ENCODE data around the gene MSN.

The MSN gene

DNA sequence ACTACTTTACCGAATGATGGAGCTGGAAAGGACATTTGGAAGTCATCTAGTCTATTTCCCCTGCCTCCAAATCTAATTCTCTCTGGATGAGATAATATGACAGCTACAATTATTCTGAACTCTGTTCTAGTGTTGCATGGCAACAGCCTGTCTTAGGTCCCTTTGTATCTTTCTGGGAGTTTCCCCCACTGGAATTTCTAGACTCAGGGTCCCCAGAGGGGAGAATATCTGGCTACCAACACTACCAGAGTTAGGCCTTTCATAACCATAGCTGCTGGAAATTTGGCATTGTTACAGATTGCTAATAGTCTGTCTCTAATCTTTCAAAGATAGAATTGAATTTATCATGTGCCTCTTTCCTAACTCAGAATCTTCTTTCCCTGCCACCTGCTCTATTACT lies 4.5 kb downstream of the MSN start:
- H3K4me1 ChIP-seq (ENCODE audit: control insufficient read depth, insufficient read depth, low read length, poor library complexity, severe bottlenecking) = peaks cover 16% of the 10 kb centered on the region
- H3K36me3 ChIP-seq (ENCODE audit: control insufficient read depth, insufficient read depth, low read length) = no peaks in the 10 kb centered on the region
- no peaks in the 10 kb centered on the region for H3K9me3 ChIP-seq (ENCODE audit: control insufficient read depth, low read length)
- H3K4me3 ChIP-seq (ENCODE audit: insufficient read depth, low read depth, low read length, poor library complexity, severe bottlenecking) = no peak overlapping the region
- DNase-seq = no peak
- H3K27me3 ChIP-seq (replicated peaks; ENCODE audit: control insufficient read depth, insufficient read depth, low read length, poor library complexity, severe bottlenecking) = no peaks in the 10 kb centered on the region
- peak overlapping the region; percentile 68 for H3K27ac ChIP-seq (ENCODE audit: insufficient read depth, low read length, poor library complexity, severe bottlenecking)

DNA sequence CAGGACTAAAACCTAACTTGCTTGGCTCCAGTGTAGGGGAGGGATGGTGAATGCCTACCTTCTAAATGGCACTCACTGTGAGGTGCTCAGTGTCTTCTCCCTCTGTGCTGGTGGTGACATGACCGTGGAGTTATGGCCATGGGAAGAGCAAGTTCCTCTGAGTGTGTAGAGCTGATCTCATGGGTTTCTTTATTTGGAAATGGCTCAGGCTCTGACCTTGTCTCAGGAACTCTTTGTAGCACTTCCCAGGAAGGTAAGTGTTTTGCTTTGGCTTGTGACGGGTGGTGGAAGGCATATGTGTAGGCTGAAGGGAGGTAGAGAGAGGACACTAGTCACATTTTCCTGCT lies 6.4 kb downstream of the MSN start:
- no peaks in the 10 kb centered on the region for H3K27me3 ChIP-seq (replicated peaks; ENCODE audit: control insufficient read depth, insufficient read depth, low read length, poor library complexity, severe bottlenecking)
- H3K4me3 ChIP-seq (ENCODE audit: insufficient read depth, low read depth, low read length, poor library complexity, severe bottlenecking) = no peak overlapping the region
- H3K36me3 ChIP-seq (ENCODE audit: control insufficient read depth, insufficient read depth, low read length) = no peaks in the 10 kb centered on the region
- no peaks in the 10 kb centered on the region for H3K9me3 ChIP-seq (ENCODE audit: control insufficient read depth, low read length)
- no peak for DNase-seq
- H3K27ac ChIP-seq (ENCODE audit: insufficient read depth, low read length, poor library complexity, severe bottlenecking) = peak overlapping the region; percentile 68
- H3K4me1 ChIP-seq (ENCODE audit: control insufficient read depth, insufficient read depth, low read length, poor library complexity, severe bottlenecking) = peaks cover 28% of the 10 kb centered on the region

GRCh38 chrX:65674204-65674893 lies 6.9 kb downstream of the MSN start:
- H3K36me3 ChIP-seq (ENCODE audit: control insufficient read depth, insufficient read depth, low read length) = no peaks in the 10 kb centered on the region
- no peak for DNase-seq
- H3K4me3 ChIP-seq (ENCODE audit: insufficient read depth, low read depth, low read length, poor library complexity, severe bottlenecking) = peak overlapping the region; percentile 41
- peaks cover 33% of the 10 kb centered on the region for H3K4me1 ChIP-seq (ENCODE audit: control insufficient read depth, insufficient read depth, low read length, poor library complexity, severe bottlenecking)
- peak overlapping the region; percentile 68 for H3K27ac ChIP-seq (ENCODE audit: insufficient read depth, low read length, poor library complexity, severe bottlenecking)
- H3K9me3 ChIP-seq (ENCODE audit: control insufficient read depth, low read length) = no peaks in the 10 kb centered on the region
- no peaks in the 10 kb centered on the region for H3K27me3 ChIP-seq (replicated peaks; ENCODE audit: control insufficient read depth, insufficient read depth, low read length, poor library complexity, severe bottlenecking)

DNA sequence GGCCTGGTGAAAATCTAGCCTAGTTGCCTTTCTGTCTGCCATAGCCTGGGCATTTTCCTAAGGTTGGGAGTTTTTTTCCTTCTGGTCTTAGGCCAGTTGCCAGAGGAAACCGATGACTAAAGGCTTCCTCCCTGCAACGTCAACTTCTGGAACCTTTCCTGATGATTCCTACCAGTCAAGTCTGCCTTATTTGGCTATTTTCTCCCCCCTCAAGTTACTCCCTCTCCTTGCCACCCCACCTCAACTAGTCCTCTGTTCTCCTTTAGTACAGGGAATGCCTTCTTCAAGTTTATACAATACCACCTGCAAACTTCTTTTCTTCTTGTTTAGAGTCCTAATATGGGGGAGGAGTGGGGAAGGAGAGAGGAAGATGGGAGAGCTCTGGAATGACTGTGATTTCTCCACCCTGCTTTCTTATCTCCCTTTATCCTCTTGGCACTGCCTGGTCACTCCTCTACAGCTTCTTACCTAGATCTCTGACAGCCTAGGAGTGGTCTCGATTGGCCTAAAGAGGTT lies 10.6 kb downstream of the MSN start:
- no peaks in the 10 kb centered on the region for H3K27me3 ChIP-seq (replicated peaks; ENCODE audit: control insufficient read depth, insufficient read depth, low read length, poor library complexity, severe bottlenecking)
- H3K9me3 ChIP-seq (ENCODE audit: control insufficient read depth, low read length) = no peaks in the 10 kb centered on the region
- peaks cover 45% of the 10 kb centered on the region for H3K4me1 ChIP-seq (ENCODE audit: control insufficient read depth, insufficient read depth, low read length, poor library complexity, severe bottlenecking)
- no peaks in the 10 kb centered on the region for H3K36me3 ChIP-seq (ENCODE audit: control insufficient read depth, insufficient read depth, low read length)
- H3K27ac ChIP-seq (ENCODE audit: insufficient read depth, low read length, poor library complexity, severe bottlenecking) = no peak overlapping the region
- DNase-seq = no peak
- no peak overlapping the region for H3K4me3 ChIP-seq (ENCODE audit: insufficient read depth, low read depth, low read length, poor library complexity, severe bottlenecking)

DNA sequence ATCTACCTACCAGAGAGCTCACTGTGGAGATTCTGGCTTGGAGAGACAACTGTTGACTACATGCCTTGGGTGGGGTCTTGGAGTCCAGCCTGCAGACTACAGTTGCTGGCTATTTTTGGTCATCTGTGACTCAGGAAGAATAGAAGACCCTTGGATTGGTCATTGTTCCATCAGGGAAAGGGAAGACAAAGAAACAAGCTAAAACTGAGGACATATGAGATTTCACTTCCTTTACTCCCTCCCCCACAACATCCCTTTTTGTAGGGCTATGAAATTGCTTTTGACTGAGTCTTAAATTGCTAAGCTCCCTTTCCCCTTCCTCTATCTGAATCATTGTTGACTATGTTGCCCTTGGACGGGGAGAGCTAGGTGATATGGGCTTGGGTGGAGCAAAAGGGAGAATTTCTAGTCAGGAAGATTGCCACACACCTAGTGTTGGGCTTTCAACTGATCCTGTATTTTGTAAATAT lies 11.7 kb downstream of the MSN start:
- H3K4me1 ChIP-seq (ENCODE audit: control insufficient read depth, insufficient read depth, low read length, poor library complexity, severe bottlenecking) = peaks cover 46% of the 10 kb centered on the region
- H3K27me3 ChIP-seq (replicated peaks; ENCODE audit: control insufficient read depth, insufficient read depth, low read length, poor library complexity, severe bottlenecking) = no peaks in the 10 kb centered on the region
- no peak for DNase-seq
- H3K9me3 ChIP-seq (ENCODE audit: control insufficient read depth, low read length) = no peaks in the 10 kb centered on the region
- no peak overlapping the region for H3K27ac ChIP-seq (ENCODE audit: insufficient read depth, low read length, poor library complexity, severe bottlenecking)
- H3K36me3 ChIP-seq (ENCODE audit: control insufficient read depth, insufficient read depth, low read length) = no peaks in the 10 kb centered on the region
- H3K4me3 ChIP-seq (ENCODE audit: insufficient read depth, low read depth, low read length, poor library complexity, severe bottlenecking) = no peak overlapping the region

DNA sequence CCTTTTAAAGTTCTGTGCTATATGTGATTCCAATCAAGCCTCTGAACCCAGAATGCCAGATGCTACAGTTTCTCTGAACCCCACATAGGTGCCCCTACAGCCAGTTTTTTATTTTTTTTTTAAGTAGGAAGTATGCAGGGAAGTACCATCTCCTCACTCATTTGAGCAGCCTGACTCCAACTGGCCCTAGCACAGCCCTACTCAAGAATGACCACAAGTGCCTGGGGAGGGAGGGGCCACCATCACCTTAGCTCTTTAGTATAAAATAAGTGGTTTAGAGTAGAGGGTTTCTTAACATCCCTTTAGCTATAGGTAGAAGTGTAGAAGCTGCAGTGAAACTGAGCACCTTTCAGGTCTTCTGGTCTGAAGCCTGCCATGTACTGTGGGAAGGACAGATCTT lies 14.4 kb downstream of the MSN start:
- DNase-seq = no peak
- no peaks in the 10 kb centered on the region for H3K27me3 ChIP-seq (replicated peaks; ENCODE audit: control insufficient read depth, insufficient read depth, low read length, poor library complexity, severe bottlenecking)
- H3K4me1 ChIP-seq (ENCODE audit: control insufficient read depth, insufficient read depth, low read length, poor library complexity, severe bottlenecking) = peaks cover 55% of the 10 kb centered on the region
- no peak overlapping the region for H3K27ac ChIP-seq (ENCODE audit: insufficient read depth, low read length, poor library complexity, severe bottlenecking)
- H3K36me3 ChIP-seq (ENCODE audit: control insufficient read depth, insufficient read depth, low read length) = no peaks in the 10 kb centered on the region
- H3K9me3 ChIP-seq (ENCODE audit: control insufficient read depth, low read length) = no peaks in the 10 kb centered on the region
- H3K4me3 ChIP-seq (ENCODE audit: insufficient read depth, low read depth, low read length, poor library complexity, severe bottlenecking) = peak overlapping the region; percentile 29

- Histone ChIP-seq H3K36me3 (ENCODE audit: control insufficient read depth, insufficient read depth, low read length) (no peaks in the 10 kb centered on the region), H3K27me3 (replicated peaks; ENCODE audit: control insufficient read depth, insufficient read depth, low read length, poor library complexity, severe bottlenecking) (no peaks in the 10 kb centered on the region), H3K4me3 (ENCODE audit: insufficient read depth, low read depth, low read length, poor library complexity, severe bottlenecking) (peak overlapping the region; percentile 12), H3K9me3 (ENCODE audit: control insufficient read depth, low read length) (no peaks in the 10 kb centered on the region), H3K4me1 (ENCODE audit: control insufficient read depth, insufficient read depth, low read length, poor library complexity, severe bottlenecking) (peaks cover 58% of the 10 kb centered on the region), H3K27ac (ENCODE audit: insufficient read depth, low read length, poor library complexity, severe bottlenecking) (peak overlapping the region; percentile 32)
- no peak for DNase-seq
These were observed 17.7 kb downstream of the MSN start for GRCh38 chrX:65685112-65685511.

DNA sequence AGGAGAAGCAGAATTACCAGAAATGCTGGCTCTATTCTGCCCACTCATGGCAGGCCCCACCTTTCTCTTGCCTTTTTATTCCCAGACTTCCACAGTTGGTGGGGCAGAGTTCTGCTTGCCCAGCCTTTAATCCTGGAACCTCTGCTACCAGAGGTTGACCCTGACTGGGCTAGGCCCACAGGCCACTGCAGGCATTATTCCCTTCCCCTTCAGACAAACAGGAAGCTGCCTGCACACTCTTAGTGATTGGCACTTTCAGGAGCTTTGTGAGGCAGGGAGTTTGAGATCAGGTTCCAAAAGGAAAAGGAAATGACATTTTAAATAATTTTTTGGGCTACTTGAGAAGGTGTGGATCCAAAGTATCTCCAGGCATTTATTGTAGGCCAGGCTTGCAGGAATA lies 18.8 kb downstream of the MSN start:
- Histone ChIP-seq H3K9me3 (ENCODE audit: control insufficient read depth, low read length) (no peaks in the 10 kb centered on the region), H3K4me3 (ENCODE audit: insufficient read depth, low read depth, low read length, poor library complexity, severe bottlenecking) (no peak overlapping the region), H3K4me1 (ENCODE audit: control insufficient read depth, insufficient read depth, low read length, poor library complexity, severe bottlenecking) (peaks cover 65% of the 10 kb centered on the region), H3K27me3 (replicated peaks; ENCODE audit: control insufficient read depth, insufficient read depth, low read length, poor library complexity, severe bottlenecking) (no peaks in the 10 kb centered on the region), H3K36me3 (ENCODE audit: control insufficient read depth, insufficient read depth, low read length) (no peaks in the 10 kb centered on the region), H3K27ac (ENCODE audit: insufficient read depth, low read length, poor library complexity, severe bottlenecking) (peak overlapping the region; percentile 40)
- no peak for DNase-seq

DNA sequence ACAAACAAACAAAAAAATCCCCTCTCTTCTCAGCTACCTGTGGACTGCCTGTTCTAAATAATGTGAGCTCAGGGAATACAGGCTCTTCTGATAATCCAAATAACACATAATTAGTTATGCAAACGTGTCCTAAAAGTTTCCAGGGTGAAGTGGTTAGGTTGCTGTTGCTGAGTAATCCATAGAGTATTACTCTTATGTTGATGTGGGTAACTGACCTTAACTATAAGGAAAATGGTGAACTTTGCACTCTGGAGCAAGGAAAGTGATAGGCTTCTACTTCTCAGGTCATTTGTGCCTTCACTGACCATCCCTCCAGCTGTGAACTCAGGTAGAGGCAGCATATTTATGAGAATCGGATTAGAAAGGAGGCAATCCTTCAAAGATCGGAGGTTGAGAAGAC lies 19.9 kb downstream of the MSN start:
- no peak overlapping the region for H3K27ac ChIP-seq (ENCODE audit: insufficient read depth, low read length, poor library complexity, severe bottlenecking)
- no peaks in the 10 kb centered on the region for H3K36me3 ChIP-seq (ENCODE audit: control insufficient read depth, insufficient read depth, low read length)
- peaks cover 65% of the 10 kb centered on the region for H3K4me1 ChIP-seq (ENCODE audit: control insufficient read depth, insufficient read depth, low read length, poor library complexity, severe bottlenecking)
- H3K4me3 ChIP-seq (ENCODE audit: insufficient read depth, low read depth, low read length, poor library complexity, severe bottlenecking) = no peak overlapping the region
- H3K27me3 ChIP-seq (replicated peaks; ENCODE audit: control insufficient read depth, insufficient read depth, low read length, poor library complexity, severe bottlenecking) = no peaks in the 10 kb centered on the region
- DNase-seq = no peak
- H3K9me3 ChIP-seq (ENCODE audit: control insufficient read depth, low read length) = no peaks in the 10 kb centered on the region

- H3K27ac ChIP-seq (ENCODE audit: insufficient read depth, low read length, poor library complexity, severe bottlenecking) = peak overlapping the region; percentile 40
- H3K36me3 ChIP-seq (ENCODE audit: control insufficient read depth, insufficient read depth, low read length) = no peaks in the 10 kb centered on the region
- no peaks in the 10 kb centered on the region for H3K27me3 ChIP-seq (replicated peaks; ENCODE audit: control insufficient read depth, insufficient read depth, low read length, poor library complexity, severe bottlenecking)
- no peaks in the 10 kb centered on the region for H3K9me3 ChIP-seq (ENCODE audit: control insufficient read depth, low read length)
- H3K4me3 ChIP-seq (ENCODE audit: insufficient read depth, low read depth, low read length, poor library complexity, severe bottlenecking) = no peak overlapping the region
- peaks cover 57% of the 10 kb centered on the region for H3K4me1 ChIP-seq (ENCODE audit: control insufficient read depth, insufficient read depth, low read length, poor library complexity, severe bottlenecking)
- DNase-seq = no peak
These were observed 21.0 kb downstream of the MSN start for GRCh38 chrX:65688403-65688871.

Data from effector memory CD4-positive, alpha-beta T cell (primary cell).